Activated naive CD8-positive, alpha-beta T cell treated with anti-CD3 and anti-CD28 coated beads, Interleukin-2, amount 50 U/mL, for 16 hours (primary cell): ENCODE data around the gene ZNF563.
A peak's percentile ranks its signal among the peaks of the same experiment; 100 is the strongest.
"Not testable (repeated sequence)": the region's sequence is repeated elsewhere in the genome, so short reads cannot be mapped to it uniquely, and the experiment has no call there.

Source experiments
- DNase-seq: peaks from one replicate; pipeline ENCODE4 v3.0.0-alpha.2; 2020; ENCODE audit warnings: low read depth, low spot score

Gene ZNF563

GRCh38 chr19:12333162-12334159 lies at the start of gene ZNF563:
Gene ZNF563, minus strand, starts transcription at chr19:12333633. Its CDS starts 151 bp downstream, at chr19:12333482.
- DNase-seq, result peak; percentile 97

- DNase-seq, result no peak
Measured at GRCh38 chr19:12380444-12380737, 47.0 kb upstream of the ZNF563 start.

GRCh38 chr19:12379732-12380443 lies 46.5 kb upstream of the ZNF563 start:
- DNase-seq, result no peak

- no peak for DNase-seq
Measured at GRCh38 chr19:12374026-12374425, 40.6 kb upstream of the ZNF563 start.

GRCh38 chr19:12365236-12366162 lies 32.1 kb upstream of the ZNF563 start, which contains the start of gene ZNF442:
Gene ZNF442, minus strand, starts transcription at chr19:12365683. Its CDS starts 2,052 bp downstream, at chr19:12363631.
- peak; percentile 77 for DNase-seq

GRCh38 chr19:12364391-12365235 lies 31.2 kb upstream of the ZNF563 start:
- DNase-seq, result no peak

GRCh38 chr19:12362236-12362635 lies 28.8 kb upstream of the ZNF563 start:
- DNase-seq, result not testable (repeated sequence)

GRCh38 chr19:12353375-12353774 lies 19.9 kb upstream of the ZNF563 start:
- DNase-seq, result no peak

- DNase-seq, result no peak
Measured at GRCh38 chr19:12350890-12351197, 17.4 kb upstream of the ZNF563 start.

- DNase-seq, result no peak
Measured at GRCh38 chr19:12350185-12350889, 16.9 kb upstream of the ZNF563 start.

GRCh38 chr19:12346896-12347295 lies 13.5 kb upstream of the ZNF563 start:
- DNase-seq, result no peak

GRCh38 chr19:12345197-12345596 lies 11.8 kb upstream of the ZNF563 start:
- DNase-seq, result no peak

GRCh38 chr19:12331211-12331941 lies 2.1 kb downstream of the ZNF563 start:
- peak; percentile 59 for DNase-seq

- DNase-seq, result no peak
Measured at GRCh38 chr19:12330340-12330739, 3.1 kb downstream of the ZNF563 start.

GRCh38 chr19:12325690-12326089 lies 7.7 kb downstream of the ZNF563 start:
- DNase-seq, result no peak

- DNase-seq, result no peak
Measured at GRCh38 chr19:12318782-12319413, 14.5 kb downstream of the ZNF563 start.

GRCh38 chr19:12314553-12314952 lies 18.9 kb downstream of the ZNF563 start:
- no peak for DNase-seq

- not testable (repeated sequence) for DNase-seq
Measured at GRCh38 chr19:12308891-12309290, 24.5 kb downstream of the ZNF563 start.

GRCh38 chr19:12295191-12295590 lies 38.2 kb downstream of the ZNF563 start:
- DNase-seq, result no peak
